K562 (cell line): ENCODE measurements around the gene MITF. TPM values are rescaled to one million over a fixed set of nuclear protein-coding genes. Genes with fewer than 3 reads are reported as not detected.

Experiments used
- ATF4 ChIP-seq: fragments of 450-650 bp; formaldehyde crosslinking; IDR thresholded peaks from 2 replicates; pipeline ENCODE4 v1.4.0; 2022; ENCODE audit warnings: mild to moderate bottlenecking, moderate library complexity
- ELF4 ChIP-seq: fragments of 450-650 bp; formaldehyde crosslinking; IDR thresholded peaks from 2 replicates; pipeline ENCODE4 v1.4.0; 2022; ENCODE audit warnings: missing genetic modification characterization
- FOXP1 ChIP-seq: sonication (generic); formaldehyde crosslinking; IDR thresholded peaks from 2 replicates; pipeline ENCODE4 v1.8.0; 2022; ENCODE audit warnings: mild to moderate bottlenecking, missing genetic modification reagents
- GTF3C2 ChIP-seq: IDR thresholded peaks from 3 replicates; pipeline ENCODE4 v1.6.1; 2011; ENCODE audit warnings: borderline replicate concordance, mild to moderate bottlenecking, moderate library complexity; ENCODE audit not compliant: insufficient read length; ENCODE audit errors: extremely low read depth
- HIVEP1 ChIP-seq: fragments of 250-450 bp; sonication (Bioruptor Pico); IDR thresholded peaks from 2 replicates; pipeline ENCODE4 v1.4.0; 2020; ENCODE audit warnings: mild to moderate bottlenecking
- MCM3 ChIP-seq: fragments of 450-650 bp; IDR thresholded peaks from 2 replicates; pipeline ENCODE4 v1.6.1; 2016
- NFE2 ChIP-seq: IDR thresholded peaks from 2 replicates; pipeline ENCODE4 v1.6.1; 2014; ENCODE audit warnings: antibody characterized with exemption, low read depth
- NONO ChIP-seq, 2 experiments: fragments of 200-400 bp in 1 of 2; fragments of 450-650 bp in 1 of 2; formaldehyde crosslinking in 1 of 2; IDR thresholded peaks; 2 replicates each; pipeline ENCODE4 v1.6.1; 2017; ENCODE audit warnings: low read depth in 2 of 2, mild to moderate bottlenecking in 2 of 2, moderate library complexity in 2 of 2, low read length in 1 of 2
- NR2C1 ChIP-seq, 2 experiments: fragments of 450-650 bp; IDR thresholded peaks; 2 replicates each; pipeline ENCODE4 v1.6.1; 2017; ENCODE audit warnings: mild to moderate bottlenecking in 2 of 2, antibody characterized with exemption in 1 of 2, inconsistent platforms in 1 of 2, missing compliant biosample characterization in 1 of 2, missing genetic modification characterization in 1 of 2
- SMAD4 ChIP-seq: fragments of 250-450 bp; sonication (Bioruptor Pico); conservative IDR thresholded peaks from 2 replicates; pipeline ENCODE4 v1.8.0; 2021; ENCODE audit warnings: inconsistent platforms, mild to moderate bottlenecking, moderate library complexity
- TEAD4 ChIP-seq, 2 experiments: sonication (generic) in 1 of 2; formaldehyde crosslinking in 1 of 2; IDR thresholded peaks; 2 replicates each; pipeline versions ENCODE4 v1.6.1 to v1.8.0; 2012 to 2022; ENCODE audit warnings: borderline replicate concordance in 1 of 2, inconsistent platforms in 1 of 2, low read length in 1 of 2, mild to moderate bottlenecking in 1 of 2, missing genetic modification reagents in 1 of 2
- ZNF263 ChIP-seq: sonication (generic); formaldehyde crosslinking; IDR thresholded peaks from 2 replicates; pipeline ENCODE4 v1.8.0; 2022; ENCODE audit warnings: mild to moderate bottlenecking, missing genetic modification reagents, borderline replicate concordance
- ZNF318 ChIP-seq, 2 experiments: fragments of 450-650 bp; IDR thresholded peaks; 2 replicates each; pipeline ENCODE4 v1.6.1; 2016; ENCODE audit warnings: mild to moderate bottlenecking in 2 of 2, borderline replicate concordance in 1 of 2, low read depth in 1 of 2, moderate library complexity in 1 of 2
- ZSCAN29 ChIP-seq: fragments of 450-650 bp; IDR thresholded peaks from 2 replicates; pipeline ENCODE4 v1.6.1; 2017
- polyA plus RNA-seq, 8 experiments: library from polyadenylated mRNA; depleted of rRNA in 4 of 8; stranded (reverse) in 5 of 8; unstranded in 3 of 8; fragments of >200 nt; fragmentation: Nextera tagmentation in 2 of 8; fragmentation: Illumina TruSeq in 1 of 8; extraction: Ambion mirVana in 2 of 8; extraction: Trizol in 1 of 8; gene quantifications; 2 replicates each; pipeline versions ENCODE4 v1.2.1 to v1.2.3, GENCODE V29; 2011 to 2014; ENCODE audit warnings: inconsistent platforms in 1 of 8, missing spikeins in 1 of 8
- total RNA-seq, 7 experiments: library from RNA; depleted of rRNA in 6 of 7; stranded (reverse); fragments of >200 nt in 6 of 7; fragmentation: Illumina TruSeq in 2 of 7; extraction: Trizol in 2 of 7; gene quantifications; 2 replicates each; pipeline versions ENCODE4 v1.2.1 to v1.2.3, GENCODE V29; 2011 to 2021; ENCODE audit warnings: low replicate concordance in 1 of 7

MITF gene
- total and polyA plus RNA-seq, 9 of the 15 experiments (the other 6 are each of a cell fraction or from before 2014, with no cell fraction given), result 5.6 to 14.9 (median 11.1) TPM

GRCh38 chr3:69718866-69719586 is 20.2 kb upstream of the MITF start (continued):
- TF ChIP-seq ZNF318 (IDR thresholded peaks at IDR 0.05; ENCODE audit: borderline replicate concordance in 1 of 2, low read depth in 1 of 2), result no peak
- TF ChIP-seq NONO (IDR thresholded peaks at IDR 0.05; ENCODE audit: low read depth in 2 of 2, low read length in 1 of 2), result no peak
- TF ChIP-seq NFE2, result peak; percentile 58; the same call in 1 of the 2 replicates
- TF ChIP-seq SMAD4 (CRISPR knock-in tag), result no peak
- TF ChIP-seq FOXP1, result no peak
- TF ChIP-seq TEAD4 (IDR thresholded peaks at IDR 0.05; ENCODE audit: low read length), result peak; percentile 84
- TF ChIP-seq TEAD4 (CRISPR knock-in tag; IDR thresholded peaks at IDR 0.05; ENCODE audit: borderline replicate concordance), result no peak
- no peak for TF ChIP-seq ATF4 (CRISPR knock-in tag)
- no peak for TF ChIP-seq HIVEP1 (CRISPR knock-in tag)
- TF ChIP-seq ZSCAN29, result no peak
- TF ChIP-seq GTF3C2, result no peak
- no peak for TF ChIP-seq NR2C1 (IDR thresholded peaks at IDR 0.05)
- no peak for TF ChIP-seq NR2C1 (tag; IDR thresholded peaks at IDR 0.05)
- TF ChIP-seq ELF4, result no peak
- TF ChIP-seq ZNF263 (CRISPR knock-in tag), result no peak
- TF ChIP-seq MCM3, result no peak
